GM08714 (cell line): ENCODE results near the gene ADAM19.

Source experiments
- H3K4me3 ChIP-seq: fragments of 200-500 bp; sonication (Bioruptor generic); 2 replicates; pipeline ENCODE4 v1.5.1; 2014; ENCODE audit warnings: mild to moderate bottlenecking, low read length, inconsistent platforms
- ZNF274 ChIP-seq: IDR thresholded peaks from 2 replicates; pipeline ENCODE4 v1.6.1; 2012; ENCODE audit warnings: mild to moderate bottlenecking, low read depth, low read length

The ADAM19 gene

GRCh38 chr5:157603333-157604190 is 28.0 kb upstream of the ADAM19 start:
- TF ChIP-seq ZNF274 = no peak
- H3K4me3 ChIP-seq = no peak overlapping the region

GRCh38 chr5:157602505-157602904 is 26.9 kb upstream of the ADAM19 start:
- H3K4me3 ChIP-seq = no peak overlapping the region
- TF ChIP-seq ZNF274 = no peak

- no peak overlapping the region for H3K4me3 ChIP-seq
- no peak for TF ChIP-seq ZNF274
These were observed 24.7 kb upstream of the ADAM19 start for GRCh38 chr5:157600252-157600651.

GRCh38 chr5:157599565-157599964 is 24.0 kb upstream of the ADAM19 start:
- H3K4me3 ChIP-seq = no peak overlapping the region
- TF ChIP-seq ZNF274 = no peak

- no peak for TF ChIP-seq ZNF274
- H3K4me3 ChIP-seq = no peak overlapping the region
These were observed 22.9 kb upstream of the ADAM19 start for GRCh38 chr5:157598350-157598936.

- H3K4me3 ChIP-seq = peak overlapping the region; percentile 23; the same call in 1 of the 2 replicates
- TF ChIP-seq ZNF274 = no peak
These were observed 21.7 kb upstream of the ADAM19 start for GRCh38 chr5:157597277-157597676.

- H3K4me3 ChIP-seq = no peak overlapping the region
These were observed 20.9 kb upstream of the ADAM19 start for GRCh38 chr5:157596487-157596886.

GRCh38 chr5:157594675-157595459 is 19.3 kb upstream of the ADAM19 start:
- TF ChIP-seq ZNF274 = no peak
- H3K4me3 ChIP-seq = no peak overlapping the region; the same call in 1 of the 2 replicates

More at GRCh38 chr5:157596487-157596886, 20.9 kb upstream of the ADAM19 start:
- no peak for TF ChIP-seq ZNF274

GRCh38 chr5:157594257-157594656 is 18.7 kb upstream of the ADAM19 start:
- H3K4me3 ChIP-seq = no peak overlapping the region
- TF ChIP-seq ZNF274 = no peak

GRCh38 chr5:157593052-157593757 is 17.6 kb upstream of the ADAM19 start:
- TF ChIP-seq ZNF274 = no peak
- peak overlapping the region; percentile 51; the same call in 1 of the 2 replicates for H3K4me3 ChIP-seq

GRCh38 chr5:157592594-157592993 is 17.0 kb upstream of the ADAM19 start:
- TF ChIP-seq ZNF274 = no peak
- H3K4me3 ChIP-seq = peak overlapping the region; percentile 51; the same call in 1 of the 2 replicates

GRCh38 chr5:157590478-157590877 is 14.9 kb upstream of the ADAM19 start:
- H3K4me3 ChIP-seq = no peak overlapping the region
- TF ChIP-seq ZNF274 = no peak

GRCh38 chr5:157584628-157585027 is 9.1 kb upstream of the ADAM19 start:
- no peak for TF ChIP-seq ZNF274
- no peak overlapping the region for H3K4me3 ChIP-seq
